ENCODE data around the gene FANCD2. TPM values are rescaled to one million over a fixed set of nuclear protein-coding genes. Genes with fewer than 3 reads are reported as not detected.
A peak's percentile ranks its signal among the peaks of the same experiment; 100 is the strongest.
"Not testable (repeated sequence)": the region's sequence is repeated elsewhere in the genome, so short reads cannot be mapped to it uniquely, and the experiment has no call there.

The FANCD2 gene
- total RNA-seq, 1 donor from 2014 or later, result 4.4 TPM

DNA sequence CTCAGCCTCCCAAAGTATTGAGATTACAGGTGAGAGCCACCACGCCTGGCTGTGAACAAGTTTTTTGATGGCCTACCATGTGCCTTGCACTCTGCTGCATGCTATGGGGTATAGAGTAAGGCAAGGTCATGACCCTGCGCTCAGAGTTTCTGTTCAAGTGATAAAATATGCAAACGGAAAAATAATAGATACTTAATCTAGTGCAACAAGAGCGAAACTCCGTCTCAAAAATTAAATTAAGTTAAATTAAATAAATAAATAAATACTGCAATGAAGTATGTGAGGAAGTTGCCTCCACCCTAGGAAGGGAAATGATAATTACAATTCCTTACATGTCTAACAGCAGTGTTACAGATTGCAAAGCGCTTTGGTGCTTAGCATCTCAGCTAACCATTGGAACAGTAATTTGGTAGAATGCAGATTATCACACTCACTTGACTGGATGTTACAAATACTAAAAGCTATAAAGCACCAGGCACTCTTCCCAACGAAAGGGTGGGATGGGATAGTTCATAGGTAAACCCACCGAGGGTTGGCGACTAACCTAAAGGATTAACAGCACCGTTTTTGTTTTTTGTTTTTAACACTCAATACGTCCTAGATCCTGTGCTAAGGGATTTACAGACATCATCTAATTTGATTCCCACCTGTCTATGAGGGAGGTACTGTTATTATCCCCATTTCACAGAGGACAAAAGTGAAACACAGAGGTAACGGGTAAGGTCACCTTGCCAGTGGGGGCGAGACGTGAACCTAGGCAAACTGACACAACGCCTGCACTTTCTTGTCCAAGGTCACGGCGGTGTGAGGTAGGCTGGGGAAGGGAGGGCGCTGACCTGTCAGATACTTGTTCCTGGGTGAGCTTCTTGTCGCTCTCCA is 793 bp upstream of the FANCD2 start:
- DNase-seq (ENCODE audit: extremely low spot score in 2 of 2), result no peak
- TF ChIP-seq POLR2AphosphoS5 (IDR thresholded peaks at IDR 0.05; ENCODE audit: insufficient read depth in 1 of 2, low read depth in 1 of 2), result no peak
- TF ChIP-seq, protein P1, sequence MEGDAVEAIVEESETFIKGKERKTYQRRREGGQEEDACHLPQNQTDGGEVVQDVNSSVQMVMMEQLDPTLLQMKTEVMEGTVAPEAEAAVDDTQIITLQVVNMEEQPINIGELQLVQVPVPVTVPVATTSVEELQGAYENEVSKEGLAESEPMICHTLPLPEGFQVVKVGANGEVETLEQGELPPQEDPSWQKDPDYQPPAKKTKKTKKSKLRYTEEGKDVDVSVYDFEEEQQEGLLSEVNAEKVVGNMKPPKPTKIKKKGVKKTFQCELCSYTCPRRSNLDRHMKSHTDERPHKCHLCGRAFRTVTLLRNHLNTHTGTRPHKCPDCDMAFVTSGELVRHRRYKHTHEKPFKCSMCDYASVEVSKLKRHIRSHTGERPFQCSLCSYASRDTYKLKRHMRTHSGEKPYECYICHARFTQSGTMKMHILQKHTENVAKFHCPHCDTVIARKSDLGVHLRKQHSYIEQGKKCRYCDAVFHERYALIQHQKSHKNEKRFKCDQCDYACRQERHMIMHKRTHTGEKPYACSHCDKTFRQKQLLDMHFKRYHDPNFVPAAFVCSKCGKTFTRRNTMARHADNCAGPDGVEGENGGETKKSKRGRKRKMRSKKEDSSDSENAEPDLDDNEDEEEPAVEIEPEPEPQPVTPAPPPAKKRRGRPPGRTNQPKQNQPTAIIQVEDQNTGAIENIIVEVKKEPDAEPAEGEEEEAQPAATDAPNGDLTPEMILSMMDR (IDR thresholded peaks at IDR 0.05), result no peak
- peak overlapping the region; percentile 68 to 83 for H3K4me3 ChIP-seq
- intact Hi-C loops (cut with DNase I), result loop anchor here (2.0 to 10.0 kb wide), 3 partner anchors 17 to 93 kb away; partner anchors contain the start of genes BRK1 and CRELD1
- peaks cover 26% of the 10 kb centered on the region for H3K4me1 ChIP-seq
- H3K27ac ChIP-seq, result peak overlapping the region; percentile 71
- no peaks in the 10 kb centered on the region for H3K27me3 ChIP-seq
- H3K9me3 ChIP-seq, result no peaks in the 10 kb centered on the region
- H3K36me3 ChIP-seq, result peaks cover 0 to 34% of the 10 kb centered on the region in 2 donors

- Histone ChIP-seq H3K27ac (no peak overlapping the region), H3K27me3 (no peaks in the 10 kb centered on the region), H3K9me3 (no peaks in the 10 kb centered on the region), H3K4me3 (no peak overlapping the region), H3K36me3 (no peaks in the 10 kb centered on the region), H3K4me1 (no peaks in the 10 kb centered on the region)
- no peak for DNase-seq (ENCODE audit: extremely low spot score in 2 of 2)
- no peak for TF ChIP-seq POLR2AphosphoS5 (IDR thresholded peaks at IDR 0.05; ENCODE audit: insufficient read depth in 1 of 2, low read depth in 1 of 2)
- no peak for TF ChIP-seq POLR2A (IDR thresholded peaks at IDR 0.05)
- TF ChIP-seq, protein P1 (IDR thresholded peaks at IDR 0.05), result no peak
- intact Hi-C loops (cut with DNase I), result no loop called here
Observed at GRCh38 chr3:10041034-10041433, 14.8 kb downstream of the FANCD2 start.

DNA sequence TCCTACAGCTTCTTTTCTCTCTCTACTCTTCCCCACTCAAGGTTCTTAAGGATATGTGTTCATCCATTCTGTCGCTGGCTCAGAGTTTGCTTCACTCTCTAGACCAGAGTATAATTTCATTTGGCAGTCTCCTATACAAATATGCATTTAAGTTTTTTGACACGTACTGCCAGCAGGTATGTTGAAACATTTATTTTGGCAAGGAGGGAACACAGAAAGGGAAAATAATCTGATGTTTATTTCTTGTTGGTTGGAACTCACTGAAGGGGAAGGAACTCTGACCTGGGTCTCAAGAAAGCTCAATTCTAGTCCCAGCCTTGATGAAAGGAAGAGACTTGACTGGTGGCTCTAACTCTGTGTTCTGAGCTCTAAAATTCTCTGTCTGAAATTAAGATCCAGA is 21.6 kb downstream of the FANCD2 start:
- DNase-seq (ENCODE audit: extremely low spot score in 2 of 2), result no peak
- no peak overlapping the region for H3K4me3 ChIP-seq

GRCh38 chr3:10053054-10053453 is 26.8 kb downstream of the FANCD2 start:
- intact Hi-C loops (cut with DNase I); DNase-seq (ENCODE audit: extremely low spot score in 2 of 2); H3K4me1 ChIP-seq; H3K27ac ChIP-seq; H3K27me3 ChIP-seq; H3K4me3 ChIP-seq; H3K36me3 ChIP-seq; H3K9me3 ChIP-seq: not testable (repeated sequence)

More for the DNA sequence above, 21.6 kb downstream of the FANCD2 start:
- Histone ChIP-seq H3K27ac (no peak overlapping the region), H3K36me3 (no peaks in the 10 kb centered on the region), H3K9me3 (no peaks in the 10 kb centered on the region), H3K4me1 (no peaks in the 10 kb centered on the region), H3K27me3 (no peaks in the 10 kb centered on the region)
- intact Hi-C loops (cut with DNase I), result no loop called here
- TF ChIP-seq POLR2A (IDR thresholded peaks at IDR 0.05) (no peak), POLR2AphosphoS5 (IDR thresholded peaks at IDR 0.05; ENCODE audit: insufficient read depth in 1 of 2, low read depth in 1 of 2) (no peak)
- TF ChIP-seq, protein P1 (IDR thresholded peaks at IDR 0.05), result no peak

- Histone ChIP-seq H3K4me1 (no peaks in the 10 kb centered on the region), H3K27ac (no peak overlapping the region), H3K4me3 (no peak overlapping the region), H3K27me3 (no peaks in the 10 kb centered on the region), H3K9me3 (no peaks in the 10 kb centered on the region), H3K36me3 (no peaks in the 10 kb centered on the region)
- no peak for TF ChIP-seq POLR2AphosphoS5 (IDR thresholded peaks at IDR 0.05; ENCODE audit: insufficient read depth in 1 of 2, low read depth in 1 of 2)
- no peak for TF ChIP-seq POLR2A (IDR thresholded peaks at IDR 0.05)
- TF ChIP-seq, protein P1 (IDR thresholded peaks at IDR 0.05), result no peak
- no peak for DNase-seq (ENCODE audit: extremely low spot score in 2 of 2)
- intact Hi-C loops (cut with DNase I), result no loop called here
Observed at GRCh38 chr3:10055097-10055496, 28.9 kb downstream of the FANCD2 start.

- H3K27ac ChIP-seq; H3K9me3 ChIP-seq; H3K4me3 ChIP-seq; H3K36me3 ChIP-seq; DNase-seq (ENCODE audit: extremely low spot score in 2 of 2); H3K4me1 ChIP-seq; H3K27me3 ChIP-seq; intact Hi-C loops (cut with DNase I): not testable (repeated sequence)
Observed at GRCh38 chr3:10070077-10070476, 43.8 kb downstream of the FANCD2 start.
